A673 (cell line): ENCODE measurements around the gene SYNE1.

Experiments used
- CTCF ChIP-seq: fragments of 300-800, 200-600 bp; sonication (generic); conservative IDR thresholded peaks from 2 replicates; pipeline ENCODE4 v1.5.1; 2017; ENCODE audit warnings: low read depth, mild to moderate bottlenecking, antibody characterized with exemption, low read length, moderate library complexity, mixed read lengths
- EZH2 ChIP-seq: fragments of 200-600 bp; sonication (generic); IDR thresholded peaks from 2 replicates; pipeline ENCODE4 v1.6.1; 2017; ENCODE audit warnings: borderline replicate concordance, low read depth, mild to moderate bottlenecking, mixed read lengths, antibody characterized with exemption, low read length; ENCODE audit not compliant: poor library complexity, severe bottlenecking

GRCh38 chr6:152316024-152316423 lies 321.1 kb downstream of the SYNE1 start:
- no peak for TF ChIP-seq CTCF
- TF ChIP-seq EZH2, result no peak
